8988T (cell line): ENCODE results near the gene ADAMTS17.

ENCODE experiments used
- DNase-seq: peaks from one replicate; pipeline ENCODE4 v3.0.0; 2011

Gene ADAMTS17

GRCh38 chr15:100266166-100266565 lies 75.6 kb downstream of the ADAMTS17 start:
- DNase-seq, result no peak

- DNase-seq, result no peak
Observed at GRCh38 chr15:100265641-100266035, 76.1 kb downstream of the ADAMTS17 start.

GRCh38 chr15:100264994-100265640 lies 76.7 kb downstream of the ADAMTS17 start:
- no peak for DNase-seq

DNA sequence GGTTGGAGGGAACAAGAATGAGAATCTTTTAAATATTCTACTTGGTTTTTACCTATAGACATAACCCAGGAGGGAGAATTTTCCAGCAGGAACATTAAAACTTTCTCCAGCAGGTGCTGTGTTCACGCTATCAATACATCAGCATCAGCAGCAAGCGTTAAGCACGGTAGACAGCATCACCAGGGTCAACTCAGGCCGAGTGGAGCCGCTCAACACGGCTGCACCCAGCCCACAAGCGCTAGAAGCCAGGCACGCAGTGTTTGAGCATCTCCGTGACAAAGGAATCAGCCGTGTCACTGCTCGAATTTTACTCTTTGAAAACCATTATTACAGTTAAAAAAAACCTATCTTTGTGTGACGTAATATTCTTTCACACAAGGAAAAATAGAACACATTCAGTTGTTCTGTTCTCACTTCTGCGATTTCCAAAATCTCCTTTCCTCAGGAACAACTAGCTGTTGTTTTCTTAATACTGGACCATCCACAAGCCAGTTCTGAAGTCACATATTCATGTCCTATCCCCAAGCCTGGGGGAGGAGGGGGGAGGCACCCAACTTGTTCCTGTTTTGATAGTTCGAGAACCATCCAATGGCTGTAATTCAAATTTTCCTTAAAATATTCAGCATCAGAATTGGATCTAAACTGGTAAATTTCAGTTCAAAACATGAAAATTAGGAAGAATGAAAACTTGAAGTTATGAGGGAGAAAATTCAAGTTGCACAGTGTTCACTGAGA lies 77.9 kb downstream of the ADAMTS17 start:
- no peak for DNase-seq

GRCh38 chr15:100263031-100263430 lies 78.7 kb downstream of the ADAMTS17 start:
- no peak for DNase-seq

DNA sequence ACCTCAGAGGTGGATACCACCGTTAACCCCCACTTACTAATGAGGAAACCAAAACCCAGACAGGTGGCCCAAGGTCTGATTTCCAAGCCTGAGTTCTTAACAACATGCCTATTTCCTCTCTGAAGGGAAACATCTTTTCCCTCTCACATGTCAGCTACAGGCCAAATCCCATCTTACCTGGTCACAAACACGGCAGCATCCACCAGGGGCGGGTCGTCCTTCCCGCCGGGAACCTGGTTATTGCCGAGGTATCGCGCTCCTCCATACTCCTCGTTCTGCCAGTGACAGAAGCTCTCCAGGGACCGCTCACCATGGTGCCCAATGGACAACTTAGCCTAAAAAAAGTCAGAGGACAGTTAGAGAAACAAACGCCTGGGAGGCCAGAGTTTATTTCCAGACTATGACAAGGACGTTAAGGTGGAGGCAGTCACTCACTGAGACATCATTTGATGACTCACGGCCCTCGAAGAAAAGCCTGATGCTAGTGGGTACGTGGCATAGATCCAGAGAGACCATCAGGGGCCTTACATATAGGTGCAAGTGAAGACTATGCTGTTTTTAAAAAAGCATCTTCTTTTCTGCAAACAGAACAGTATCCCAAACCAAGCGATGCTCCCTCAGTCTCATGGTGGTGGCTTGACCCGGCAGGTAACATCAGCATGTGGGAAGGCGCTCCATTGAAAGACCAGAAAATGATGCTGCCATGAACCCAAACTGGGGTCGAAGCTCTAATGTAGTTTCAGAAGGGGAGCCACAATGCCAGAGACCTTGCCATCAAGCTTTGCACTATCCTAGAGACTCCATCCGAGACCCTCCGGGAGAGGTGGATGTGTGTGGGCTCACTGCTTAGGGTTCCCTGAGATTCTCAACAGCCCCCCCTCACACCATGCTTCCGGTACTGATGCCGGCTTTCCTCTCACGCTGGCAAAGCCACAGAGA lies 80.2 kb downstream of the ADAMTS17 start:
- no peak for DNase-seq

DNA sequence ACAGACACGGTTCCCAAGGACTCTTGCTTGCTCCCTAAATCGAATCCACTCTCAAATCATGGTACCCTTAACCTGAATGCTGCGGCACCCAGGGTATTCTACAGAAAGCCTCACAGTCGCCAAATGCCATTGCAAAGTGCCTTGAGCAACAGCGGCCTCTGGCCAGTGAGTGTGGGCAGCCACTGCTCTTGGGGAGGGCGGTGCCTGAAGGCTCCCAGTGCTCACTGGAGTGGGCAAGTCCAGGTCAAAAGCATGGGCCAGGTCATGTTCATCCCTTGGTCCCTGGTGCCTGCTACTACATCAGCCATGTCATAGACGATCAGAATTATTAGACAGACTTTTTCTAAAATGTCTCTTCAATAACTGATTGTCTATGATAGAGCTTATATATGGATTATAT lies 82.5 kb downstream of the ADAMTS17 start:
- no peak for DNase-seq

DNA sequence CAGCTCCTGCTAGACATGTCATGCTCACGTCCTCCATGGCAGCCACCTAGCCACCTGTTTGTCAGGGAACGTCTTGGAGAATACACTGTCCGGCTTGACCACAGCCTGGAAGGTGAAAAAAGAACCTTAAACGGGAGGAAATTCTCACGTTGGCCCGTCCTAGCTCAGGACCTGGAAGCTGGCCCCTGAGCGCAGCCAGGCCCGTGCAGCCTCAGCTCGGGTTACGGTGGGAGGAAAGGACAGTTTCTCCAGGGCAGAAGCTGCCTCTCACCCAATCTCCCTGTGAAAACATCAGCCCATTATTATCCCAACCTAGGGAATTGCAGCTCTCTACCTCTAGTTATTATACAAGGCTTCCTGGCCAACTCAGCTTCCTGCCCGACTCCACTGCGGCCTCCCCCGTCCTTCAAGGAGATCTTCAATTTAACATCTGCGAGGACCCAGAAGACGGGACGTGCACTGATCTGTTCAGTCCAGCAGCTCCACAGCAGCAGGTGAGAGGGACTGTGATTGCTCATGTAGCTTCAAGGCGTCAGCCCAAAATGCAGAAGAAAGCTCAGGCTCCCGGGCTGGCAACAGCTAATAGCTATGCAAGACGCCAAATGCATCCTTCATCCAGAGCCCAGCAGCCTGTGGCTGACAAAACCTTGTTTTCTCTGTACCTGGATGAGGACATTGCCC lies 84.7 kb downstream of the ADAMTS17 start:
- no peak for DNase-seq

DNA sequence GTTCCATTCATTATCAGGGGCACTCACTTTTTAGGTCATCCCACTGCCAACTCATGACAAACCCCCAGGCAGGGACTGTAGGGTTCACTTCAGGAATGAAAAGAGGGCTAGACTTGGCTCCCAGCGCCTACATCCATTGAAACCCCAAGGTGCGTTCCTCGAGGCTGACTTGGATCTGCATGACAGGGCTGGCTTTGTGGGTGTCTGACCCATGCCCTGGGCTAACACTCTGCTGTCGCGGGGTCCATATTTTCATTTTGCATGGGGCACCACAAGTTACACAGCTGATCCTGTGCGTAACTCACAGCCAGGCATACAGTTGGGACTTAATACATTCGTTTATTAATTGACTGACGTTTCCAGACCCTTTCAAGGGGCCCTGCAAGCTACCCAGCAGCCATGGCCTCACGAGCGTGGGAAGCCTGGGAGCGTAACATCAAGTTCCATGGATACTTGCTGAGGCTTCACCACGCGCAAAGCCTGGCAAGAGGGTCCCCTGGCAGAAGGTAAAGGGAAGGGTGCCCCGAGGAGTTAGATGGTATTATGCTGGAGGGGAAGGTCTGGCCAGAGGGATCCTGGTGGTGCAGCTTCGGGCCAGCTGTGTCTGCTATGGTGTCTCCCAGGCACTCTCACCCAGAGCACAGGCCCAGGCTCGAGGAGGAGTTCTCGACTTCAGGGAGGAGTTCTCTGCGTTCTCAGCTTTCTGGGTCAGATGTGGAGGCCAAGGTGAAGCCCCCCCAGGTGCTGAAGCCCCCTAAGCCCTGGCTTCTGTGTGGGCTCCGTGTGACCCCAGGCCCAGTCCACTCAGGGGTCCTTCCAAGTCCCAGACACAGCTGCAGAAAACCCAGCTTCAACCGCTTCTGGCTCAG lies 85.4 kb downstream of the ADAMTS17 start:
- DNase-seq, result no peak

DNA sequence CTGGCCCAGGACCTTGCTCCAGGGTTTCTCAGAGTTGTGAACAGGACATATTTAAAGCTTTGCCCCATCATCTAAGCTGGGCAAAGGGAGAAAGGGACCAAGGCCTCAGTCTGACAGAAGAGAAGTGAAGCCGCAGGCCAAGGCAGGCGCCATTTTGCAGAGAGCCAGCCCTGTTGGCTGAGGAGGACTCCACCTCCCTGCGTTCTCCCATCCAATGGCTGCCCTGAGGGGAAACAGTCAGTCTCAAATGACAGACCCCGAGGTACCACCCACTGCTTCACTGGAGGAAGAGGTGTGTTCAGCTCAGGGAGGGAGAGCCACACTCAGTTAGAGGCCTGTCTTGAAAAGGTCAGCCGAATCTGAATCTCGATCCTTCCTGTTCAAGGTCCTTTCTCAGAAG lies 86.1 kb downstream of the ADAMTS17 start:
- no peak for DNase-seq

- no peak for DNase-seq
Observed at GRCh38 chr15:100254691-100255090, 87.1 kb downstream of the ADAMTS17 start.

- DNase-seq, result no peak
Observed at GRCh38 chr15:100254285-100254684, 87.5 kb downstream of the ADAMTS17 start.

DNA sequence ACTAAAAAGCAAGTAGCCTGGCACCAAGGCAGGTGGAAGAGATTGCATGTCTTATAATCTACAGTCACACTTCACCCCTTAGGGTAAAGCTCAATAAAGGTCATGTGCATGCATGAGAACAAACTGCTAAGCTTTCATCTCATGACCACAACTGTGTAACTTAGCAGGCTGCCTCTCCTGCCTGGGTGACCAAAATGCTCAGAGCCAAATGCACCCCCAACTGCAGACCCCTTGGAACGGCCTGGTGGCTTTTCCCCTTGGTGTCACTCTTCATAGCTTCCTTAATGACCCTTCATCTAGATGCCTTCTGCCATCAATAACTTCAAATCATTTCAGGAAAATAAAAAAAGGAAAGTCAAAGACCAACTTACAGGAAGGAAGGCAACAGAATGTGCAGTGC lies 88.1 kb downstream of the ADAMTS17 start:
- DNase-seq, result no peak

DNA sequence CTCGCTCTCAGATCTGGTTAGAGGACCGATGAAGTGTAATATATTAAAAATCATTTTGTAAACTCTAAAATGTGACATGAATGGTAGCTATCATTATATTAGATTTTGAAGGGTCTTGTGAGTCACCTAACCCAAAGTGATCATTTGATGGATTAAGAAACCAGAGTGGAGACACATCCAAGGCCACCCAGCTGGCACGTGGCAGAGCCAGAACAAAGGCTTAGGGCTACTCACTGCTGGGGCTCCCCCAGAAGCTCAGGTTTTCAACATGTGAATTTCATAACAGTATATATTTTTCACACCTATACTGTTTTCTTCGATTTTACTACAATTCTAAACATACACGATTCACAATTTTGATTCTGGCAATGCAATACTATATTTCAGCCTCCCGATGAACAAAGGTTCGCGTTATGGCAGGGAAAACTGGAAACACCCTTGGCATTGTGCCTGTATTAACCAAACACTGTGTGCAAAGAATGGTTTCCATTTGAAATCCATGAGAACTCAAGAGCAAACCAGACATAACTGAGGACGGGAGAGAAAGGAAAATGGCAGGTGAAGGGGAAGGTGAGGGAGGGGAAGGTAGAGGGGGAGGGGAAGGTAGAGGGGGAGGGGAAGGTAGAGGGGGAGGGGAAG lies 88.9 kb downstream of the ADAMTS17 start:
- DNase-seq, result no peak

- no peak for DNase-seq
Observed at GRCh38 chr15:100252359-100252758, 89.4 kb downstream of the ADAMTS17 start.

GRCh38 chr15:100250176-100250800 lies 91.5 kb downstream of the ADAMTS17 start:
- no peak for DNase-seq

DNA sequence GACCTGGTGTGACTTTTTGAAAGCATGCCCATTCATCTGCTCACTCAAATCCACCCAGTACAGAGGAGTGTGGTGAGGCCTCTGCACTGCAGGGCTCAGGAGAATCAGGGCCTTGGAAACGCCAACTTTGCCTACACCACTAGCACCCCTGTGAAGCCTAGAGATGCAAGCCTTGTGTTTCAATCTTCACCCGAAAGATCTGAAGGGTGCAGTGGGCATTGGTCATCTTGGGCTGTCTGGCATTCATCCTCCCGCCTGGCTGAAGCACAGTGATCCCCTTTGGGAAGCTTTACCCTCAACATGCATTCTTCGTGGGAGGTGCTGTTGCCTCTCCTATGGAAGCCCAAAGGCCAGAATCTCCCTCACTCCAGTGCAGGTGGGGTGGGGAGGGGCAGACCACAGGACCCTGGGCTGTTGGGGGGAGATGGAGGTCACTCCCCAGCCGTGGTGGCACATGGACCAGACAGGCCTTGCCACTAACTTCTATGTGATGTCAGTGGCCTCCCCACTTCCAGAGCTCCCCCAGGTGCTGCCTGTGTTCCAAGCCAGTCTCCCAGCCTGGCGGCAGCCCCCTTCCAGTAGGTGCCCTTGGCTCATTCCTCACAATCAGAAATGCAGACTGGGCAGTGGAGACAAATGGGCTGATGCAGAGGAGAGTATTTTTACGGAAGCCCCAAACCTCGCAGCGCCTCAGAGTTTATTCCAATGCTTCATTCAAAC lies 92.5 kb downstream of the ADAMTS17 start:
- no peak for DNase-seq

DNA sequence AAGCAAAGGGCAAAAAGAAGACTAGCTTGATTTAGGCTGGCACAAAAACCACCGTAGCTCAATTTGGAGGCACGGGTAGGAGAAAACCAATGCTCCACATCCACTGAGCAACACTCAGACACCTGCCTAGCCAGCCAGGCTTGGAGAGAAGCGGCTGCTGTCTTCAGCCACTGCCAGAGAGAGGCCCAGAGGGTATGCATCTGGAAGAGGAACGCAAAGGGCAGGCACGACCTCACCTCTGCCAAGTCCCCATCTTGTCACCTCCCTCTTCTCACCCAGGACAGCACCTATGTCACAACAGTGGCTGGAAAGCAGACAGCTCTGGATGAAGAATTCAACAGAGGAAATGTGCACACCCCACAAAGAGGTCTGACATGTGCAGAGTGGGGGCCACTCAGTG lies 93.5 kb downstream of the ADAMTS17 start:
- DNase-seq, result no peak

- no peak for DNase-seq
Observed at GRCh38 chr15:100247228-100248225, 94.2 kb downstream of the ADAMTS17 start.
